GM19099 (cell line): ENCODE results near the gene SHC2.

ENCODE experiments used
- POLR2A ChIP-seq: IDR thresholded peaks from 3 replicates; pipeline ENCODE4 v1.6.1; 2011; ENCODE audit warnings: low read depth; ENCODE audit not compliant: insufficient read length; ENCODE audit errors: extremely low read depth

Gene SHC2

DNA sequence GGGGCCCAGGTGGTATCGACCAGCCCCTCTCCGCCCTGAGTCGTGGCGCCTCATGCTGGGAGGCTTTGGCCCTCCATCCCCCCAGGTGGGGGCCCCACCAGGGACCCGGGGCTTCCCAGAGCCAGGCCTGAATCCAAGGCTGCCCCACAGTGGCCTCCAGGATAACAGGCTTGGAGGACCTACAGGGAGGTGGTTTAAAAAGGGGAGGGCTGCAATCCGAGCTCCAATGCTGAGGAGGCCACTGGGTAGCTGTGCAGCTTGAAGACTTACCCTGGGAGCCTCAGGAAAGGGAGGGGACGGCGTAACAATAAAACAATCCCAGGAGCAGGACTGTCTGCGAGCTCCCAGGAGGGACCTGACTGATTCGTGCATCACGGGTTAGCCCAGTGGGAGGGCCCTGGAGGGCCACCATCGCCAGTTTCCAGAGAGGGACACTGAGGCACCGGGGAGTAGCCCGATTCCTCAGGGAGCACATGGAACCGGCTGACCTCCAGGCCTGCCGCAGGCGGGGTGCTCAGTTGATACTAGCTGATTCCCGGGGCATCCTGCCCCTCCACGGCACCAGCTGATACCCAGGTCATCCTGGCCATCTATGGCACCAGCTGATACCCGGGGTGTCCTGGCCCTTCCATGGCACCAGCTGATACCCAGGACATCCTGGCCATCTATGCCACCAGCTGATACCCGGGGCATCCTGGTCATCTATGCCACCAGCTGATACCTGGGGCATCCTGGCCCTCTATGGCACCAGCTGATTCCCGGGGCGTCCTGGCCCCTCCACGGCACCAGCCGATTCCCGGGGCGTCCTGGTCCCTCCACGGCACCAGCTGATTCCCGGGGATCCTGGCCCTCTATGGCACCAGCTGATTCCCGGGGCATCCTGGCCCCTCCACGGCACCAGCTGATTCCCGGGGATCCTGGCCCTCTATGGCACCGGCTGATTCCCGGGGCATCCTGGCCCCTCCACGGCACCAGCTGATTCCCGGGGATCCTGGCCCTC is 48.2 kb downstream of the SHC2 start:
- TF ChIP-seq POLR2A, result no peak

DNA sequence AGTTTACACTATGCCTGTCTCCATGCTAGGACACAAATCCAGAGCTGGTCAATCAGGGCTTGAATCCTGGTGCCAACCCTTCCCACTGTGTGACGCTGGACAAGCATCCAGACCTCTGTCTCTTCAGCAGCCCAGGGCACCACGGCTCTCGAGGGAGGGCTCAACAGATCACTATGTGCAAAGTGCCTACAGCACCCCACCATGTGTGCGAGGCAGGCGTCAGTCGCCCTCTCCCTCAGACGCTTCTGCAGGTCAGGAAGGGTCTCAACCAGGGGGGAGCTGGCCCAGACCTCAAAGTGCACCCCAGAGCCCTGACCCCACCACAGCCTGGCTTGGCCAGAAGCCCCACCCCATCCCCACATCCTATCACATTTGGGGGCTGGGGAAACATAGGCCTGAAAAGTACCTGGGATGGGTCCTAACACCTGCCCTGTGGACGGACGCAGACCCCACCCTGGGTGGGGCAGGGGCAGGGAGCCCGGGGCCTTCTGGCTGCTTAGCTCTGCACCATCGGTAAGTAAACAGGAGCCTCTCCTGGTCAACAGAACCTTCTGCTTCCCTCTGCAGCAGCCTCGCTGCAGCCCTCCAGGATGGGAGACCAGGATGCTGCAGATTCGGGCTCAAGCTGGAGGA is 49.0 kb downstream of the SHC2 start:
- no peak for TF ChIP-seq POLR2A

DNA sequence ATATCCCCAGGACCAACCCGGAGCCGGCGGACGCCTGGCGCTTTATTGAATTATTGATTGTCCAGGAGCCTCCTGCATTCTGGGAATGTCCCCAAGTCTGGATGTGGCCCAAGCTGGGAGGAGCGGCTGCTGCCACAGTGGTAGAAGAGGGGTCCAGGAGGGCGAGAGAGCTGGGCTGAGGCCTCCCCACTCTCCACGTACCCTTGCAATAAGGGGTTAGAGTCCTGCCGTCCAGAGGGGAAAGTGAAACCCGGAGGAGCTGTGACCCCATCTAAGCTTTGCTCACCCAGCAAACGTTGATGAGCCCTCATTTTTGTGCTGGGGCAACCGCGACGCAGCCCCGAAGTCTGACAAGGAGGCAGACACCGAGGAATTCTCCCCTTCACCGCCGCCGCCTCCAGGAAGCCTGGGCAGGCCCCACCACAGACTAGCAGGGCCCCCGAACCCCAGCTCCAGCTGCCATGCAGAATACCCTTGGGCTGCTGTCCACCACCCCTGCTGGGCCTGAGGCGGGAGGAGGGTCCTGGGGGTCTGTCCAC is 50.5 kb downstream of the SHC2 start:
- TF ChIP-seq POLR2A, result no peak

DNA sequence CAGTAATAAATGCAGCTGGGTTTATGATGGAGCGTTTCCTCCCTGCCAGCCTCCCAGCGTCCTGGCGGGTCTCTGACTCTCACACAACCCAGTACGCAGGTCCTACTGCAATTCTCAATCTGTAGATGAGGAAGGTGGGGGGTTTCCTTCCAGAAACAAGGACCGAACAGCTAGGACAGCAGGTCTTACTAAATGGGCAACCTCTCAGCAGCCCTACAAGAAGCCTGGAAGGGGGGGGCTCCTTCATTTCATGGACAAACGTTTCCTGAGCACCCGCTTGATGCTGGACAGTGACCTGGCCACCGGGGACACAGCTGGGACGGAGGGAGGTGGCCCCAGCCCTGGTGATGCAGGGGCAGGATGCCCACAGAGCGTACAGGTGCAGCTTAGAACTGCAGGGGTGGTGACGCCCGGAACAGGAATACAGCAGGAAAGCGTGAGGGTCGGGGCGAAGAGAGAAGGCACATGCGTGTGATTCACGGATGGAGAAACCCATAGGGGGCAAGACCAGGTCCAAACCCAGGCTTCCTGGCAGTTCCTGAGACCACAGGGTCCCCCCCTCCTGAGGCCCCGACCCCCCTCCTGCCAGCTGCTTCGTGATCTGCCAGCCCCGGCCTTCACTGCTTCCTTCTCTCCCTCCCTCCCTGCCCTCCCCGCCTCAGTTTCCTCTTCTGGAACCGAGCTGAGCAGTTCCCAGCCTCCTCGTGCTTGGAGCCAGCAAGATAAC is 51.2 kb downstream of the SHC2 start:
- no peak for TF ChIP-seq POLR2A

DNA sequence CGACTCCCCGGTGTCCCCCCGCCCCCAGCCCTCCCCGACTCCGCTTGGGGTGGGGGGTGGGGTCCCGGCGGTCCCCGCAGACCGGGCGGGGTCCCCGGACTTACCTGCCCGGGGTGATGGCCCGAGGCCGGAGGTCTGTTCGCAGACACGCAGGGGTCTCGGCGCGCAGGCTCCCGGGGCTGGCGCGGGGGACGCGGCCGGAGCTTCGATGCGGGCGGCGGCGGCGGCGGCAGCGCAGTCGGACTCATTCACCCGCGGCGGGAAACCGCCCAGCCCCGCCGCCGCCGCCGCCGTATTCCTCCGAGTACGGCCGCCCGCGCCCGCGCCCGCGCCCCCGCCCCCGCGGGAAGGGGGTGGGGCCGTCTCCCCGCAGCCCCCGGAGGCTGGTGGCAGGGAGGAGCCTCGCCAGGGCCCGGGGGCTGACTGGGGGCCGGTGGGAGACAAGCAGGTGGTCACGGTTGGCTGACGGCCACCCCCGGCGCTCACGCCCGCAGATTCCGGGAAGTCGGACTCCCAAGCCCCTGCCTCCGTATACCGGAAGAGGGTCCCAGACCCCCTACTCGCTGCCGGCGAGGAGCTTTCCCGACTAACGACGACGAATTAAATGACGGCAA is 51.8 kb downstream of the SHC2 start, which contains the start of gene C2CD4C:
Gene C2CD4C (minus strand): TSS at position 246 of the 614 bp plus-strand sequence. CDS start 786 bp downstream, outside the sequence.
- TF ChIP-seq POLR2A, result no peak

DNA sequence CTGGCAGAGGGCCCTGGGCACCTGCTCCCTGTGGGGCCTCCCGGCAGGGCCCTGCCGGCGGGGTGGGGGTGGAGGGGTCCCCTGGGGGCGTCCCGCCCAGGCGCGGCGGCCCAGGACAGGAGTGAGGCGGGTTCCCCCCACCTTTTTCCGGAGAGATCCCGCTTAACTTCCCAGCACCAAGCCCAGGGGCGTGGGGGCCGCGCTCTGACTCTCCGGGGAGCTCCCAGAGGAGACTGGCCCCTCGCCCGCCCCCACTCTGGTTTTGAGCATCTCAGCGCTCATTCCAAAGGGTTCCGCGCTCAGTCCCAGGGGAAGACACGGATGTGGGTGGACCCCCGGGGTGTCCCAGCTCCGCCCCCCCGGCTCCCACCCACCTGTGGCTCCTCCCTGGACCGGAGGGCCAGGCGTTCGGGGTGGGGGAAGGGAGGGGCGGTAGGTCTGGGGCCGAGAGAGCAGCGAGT is 52.4 kb downstream of the SHC2 start:
- TF ChIP-seq POLR2A, result no peak

DNA sequence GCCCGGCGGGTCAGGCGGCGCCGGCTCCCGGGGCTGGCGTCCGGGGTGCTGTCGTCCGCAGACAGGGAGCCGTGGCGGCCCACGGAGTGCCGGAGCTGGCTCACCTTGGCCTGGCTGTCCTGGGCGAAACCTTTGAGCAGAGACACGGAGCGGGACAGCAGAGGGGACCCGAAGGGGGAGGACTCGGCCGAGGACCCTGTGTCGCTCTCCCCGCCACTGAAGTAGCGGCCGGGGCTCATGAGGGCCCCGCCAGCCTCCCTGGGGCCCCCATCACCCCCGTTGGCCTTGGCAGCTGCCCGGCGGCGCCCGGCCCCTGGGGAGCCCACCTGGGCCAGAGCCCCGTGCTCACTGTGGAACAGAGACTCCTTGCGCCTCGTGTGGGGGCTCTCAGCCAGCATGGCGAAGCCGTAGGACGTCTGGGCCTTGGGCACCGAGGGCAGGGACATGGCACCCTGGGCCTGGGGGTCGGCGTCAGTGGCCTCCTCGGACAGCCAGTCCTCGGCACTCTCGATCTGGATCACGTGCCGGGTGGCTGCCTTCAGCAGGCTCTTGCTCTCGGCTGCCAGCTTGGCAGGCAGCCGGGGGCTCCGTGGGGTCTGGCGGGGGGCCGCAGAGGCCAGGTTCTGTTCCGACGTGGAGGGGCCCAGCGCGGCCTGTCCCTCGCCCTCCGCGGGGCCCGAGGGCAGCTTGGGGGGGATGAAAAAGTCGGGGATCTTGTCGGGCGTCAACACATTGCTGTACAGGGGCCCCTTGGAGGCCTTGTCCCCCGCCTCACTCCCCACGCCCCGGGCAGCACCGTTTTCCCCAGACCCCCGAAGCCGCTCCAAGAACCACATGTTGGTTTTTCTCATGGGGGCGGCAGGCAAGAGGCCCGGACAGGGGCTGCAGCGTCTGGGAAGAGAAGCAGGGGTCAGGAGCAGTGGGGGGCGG is 53.1 kb downstream of the SHC2 start:
- TF ChIP-seq POLR2A, result no peak

DNA sequence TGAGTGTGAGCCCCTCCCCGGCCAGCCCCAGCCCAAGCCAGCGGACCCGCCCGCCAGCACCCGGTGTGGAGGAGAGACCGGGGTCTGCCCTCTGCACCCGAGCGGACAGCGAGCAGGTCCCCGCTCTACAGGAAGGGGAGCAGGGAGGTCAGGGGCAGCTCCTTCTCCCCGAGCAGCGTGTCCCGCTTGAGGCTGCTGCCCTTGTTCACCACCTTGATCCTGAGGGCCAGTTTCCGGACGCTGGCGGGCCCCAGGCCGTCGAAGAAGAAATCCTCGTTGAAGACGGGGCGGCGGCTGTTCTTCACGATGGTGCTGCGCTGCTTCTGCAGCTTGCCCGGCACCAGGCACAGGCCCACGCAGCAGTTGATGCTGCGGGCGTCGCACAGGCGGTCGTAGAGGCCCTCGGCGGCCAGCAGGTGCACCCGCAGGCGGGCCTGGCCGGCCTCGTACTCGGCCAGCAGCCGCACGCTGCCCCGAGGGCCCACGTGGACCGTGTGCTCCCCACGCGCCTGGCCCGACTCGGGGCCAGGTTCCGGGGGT is 53.8 kb downstream of the SHC2 start:
- TF ChIP-seq POLR2A, result no peak

DNA sequence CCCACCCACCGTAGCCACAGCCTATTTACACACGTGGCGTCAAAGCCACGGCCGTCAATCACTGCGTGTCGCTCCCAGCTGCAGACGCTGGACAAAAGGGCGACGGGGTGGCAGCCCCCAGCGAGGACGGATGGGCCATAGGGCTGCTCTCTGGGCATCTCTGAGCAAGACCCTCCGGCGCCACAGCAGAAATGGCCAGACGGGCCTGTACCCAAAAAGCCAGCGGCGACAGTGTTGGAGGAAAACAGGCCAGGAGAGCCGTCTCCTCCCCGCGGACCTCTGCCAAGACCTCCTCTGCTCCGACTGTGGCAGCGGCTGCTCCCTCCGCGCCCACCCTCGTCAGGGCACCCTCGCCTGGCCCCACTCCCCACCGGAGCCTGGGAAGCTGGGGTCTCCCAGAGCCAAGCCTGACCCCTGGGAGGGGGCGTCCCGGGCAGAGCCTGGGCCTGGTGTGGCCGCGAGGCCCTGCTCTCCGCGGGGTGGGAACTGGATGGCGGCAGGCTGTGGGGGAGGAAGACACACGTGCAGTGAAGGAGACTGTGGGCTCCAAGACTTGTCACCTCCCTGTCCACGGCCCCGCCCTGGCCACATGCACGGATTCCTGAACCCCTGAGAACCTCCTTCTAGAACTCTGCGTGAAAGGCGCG is 54.6 kb downstream of the SHC2 start:
- TF ChIP-seq POLR2A, result no peak

DNA sequence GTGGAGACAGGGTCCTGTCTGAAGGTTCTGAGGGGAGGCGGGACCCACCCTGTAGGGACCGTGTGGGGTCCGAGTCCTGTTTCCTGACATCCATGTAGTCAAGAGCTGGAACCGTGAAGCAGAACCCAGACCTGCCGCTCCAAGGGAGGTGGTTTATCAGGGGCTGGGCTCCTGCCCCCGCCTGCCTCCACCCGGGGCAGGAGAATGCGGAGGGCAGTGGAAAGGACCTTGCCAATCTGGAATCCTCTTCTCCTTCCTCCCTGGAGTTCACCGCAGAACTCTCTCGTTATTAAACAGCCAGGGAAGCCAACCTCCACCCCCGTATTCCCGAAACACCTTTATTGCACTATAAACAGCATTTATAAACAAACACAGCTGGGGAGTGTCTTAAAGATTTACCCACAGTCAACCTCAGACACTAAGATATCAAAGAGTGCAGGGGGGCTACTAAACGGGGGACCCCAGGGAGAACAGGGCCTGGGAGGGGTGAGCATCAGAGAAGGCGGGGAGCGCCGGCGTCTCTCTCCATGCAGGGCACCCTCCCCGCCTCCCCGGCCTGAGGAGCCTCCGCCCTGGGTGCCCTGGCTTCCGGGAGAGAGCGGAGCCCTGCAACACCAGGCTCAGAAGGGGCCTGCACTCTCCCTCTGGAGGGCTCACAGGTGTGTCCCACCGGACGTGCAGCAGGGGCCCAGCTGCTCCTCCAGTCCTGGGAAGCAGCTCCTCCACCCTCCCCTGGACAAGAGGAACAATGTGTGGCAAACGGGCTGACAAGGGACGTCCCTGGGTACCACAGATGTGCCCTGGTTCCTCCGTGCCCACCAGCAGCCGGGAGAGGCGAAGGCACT is 55.5 kb downstream of the SHC2 start:
- TF ChIP-seq POLR2A, result no peak

DNA sequence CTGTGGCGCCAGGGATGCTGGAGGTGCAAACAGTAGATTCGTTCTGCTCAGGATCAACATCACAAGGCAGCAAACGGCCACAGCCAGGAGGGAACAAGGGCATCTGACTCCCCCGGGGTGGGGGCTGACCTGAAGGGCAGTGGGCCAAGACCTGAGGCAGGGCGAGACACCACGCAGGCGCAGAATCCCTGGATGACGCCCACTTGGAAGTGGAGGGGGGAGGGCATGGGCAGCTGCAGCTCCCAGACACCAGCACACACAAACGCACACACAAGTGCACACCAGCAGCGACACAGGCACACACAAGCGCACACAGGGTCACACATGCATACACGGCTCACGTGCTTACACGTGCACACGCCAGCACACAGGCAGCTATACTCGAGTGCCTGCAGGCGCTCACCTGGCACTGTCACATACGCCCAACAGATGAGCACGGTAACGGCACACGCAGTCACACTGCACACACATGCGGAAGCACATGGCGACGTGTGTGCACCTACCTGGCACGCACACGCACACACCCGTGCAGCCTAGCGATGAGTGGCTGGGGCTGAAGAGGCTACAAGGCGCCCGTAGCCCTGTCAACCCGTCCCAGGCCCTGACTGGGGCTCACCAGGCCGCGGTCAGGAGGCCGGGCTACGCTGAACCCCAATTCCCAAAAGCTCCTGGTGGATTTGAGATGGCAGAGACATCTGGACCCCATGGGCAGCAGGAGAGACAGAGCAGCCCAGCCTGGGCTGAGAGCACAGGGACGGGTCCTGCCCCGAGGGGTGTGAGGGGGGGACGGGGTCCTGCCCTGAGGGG is 57.4 kb downstream of the SHC2 start:
- no peak for TF ChIP-seq POLR2A

DNA sequence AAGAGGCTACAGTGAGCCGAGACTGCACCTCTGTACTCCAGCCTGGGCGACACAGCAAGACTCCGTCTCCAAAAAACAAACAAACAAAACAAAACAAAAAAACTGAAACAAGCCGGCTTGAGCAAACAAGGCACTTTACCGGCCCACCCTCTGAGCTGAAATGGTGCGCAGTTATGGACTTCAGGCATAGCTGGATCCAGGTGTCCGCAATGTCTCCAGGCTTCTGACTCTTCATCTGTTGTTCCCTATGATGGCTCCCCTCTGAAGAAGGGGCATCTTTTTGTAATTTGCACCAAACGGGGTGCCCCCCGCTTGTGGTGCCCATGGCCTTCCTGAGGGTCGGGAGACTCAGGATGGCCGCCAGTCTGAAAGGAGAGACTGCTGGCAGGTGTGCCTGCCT is 58.0 kb downstream of the SHC2 start:
- no peak for TF ChIP-seq POLR2A
